ENCODE data around the gene STK40.

DNA sequence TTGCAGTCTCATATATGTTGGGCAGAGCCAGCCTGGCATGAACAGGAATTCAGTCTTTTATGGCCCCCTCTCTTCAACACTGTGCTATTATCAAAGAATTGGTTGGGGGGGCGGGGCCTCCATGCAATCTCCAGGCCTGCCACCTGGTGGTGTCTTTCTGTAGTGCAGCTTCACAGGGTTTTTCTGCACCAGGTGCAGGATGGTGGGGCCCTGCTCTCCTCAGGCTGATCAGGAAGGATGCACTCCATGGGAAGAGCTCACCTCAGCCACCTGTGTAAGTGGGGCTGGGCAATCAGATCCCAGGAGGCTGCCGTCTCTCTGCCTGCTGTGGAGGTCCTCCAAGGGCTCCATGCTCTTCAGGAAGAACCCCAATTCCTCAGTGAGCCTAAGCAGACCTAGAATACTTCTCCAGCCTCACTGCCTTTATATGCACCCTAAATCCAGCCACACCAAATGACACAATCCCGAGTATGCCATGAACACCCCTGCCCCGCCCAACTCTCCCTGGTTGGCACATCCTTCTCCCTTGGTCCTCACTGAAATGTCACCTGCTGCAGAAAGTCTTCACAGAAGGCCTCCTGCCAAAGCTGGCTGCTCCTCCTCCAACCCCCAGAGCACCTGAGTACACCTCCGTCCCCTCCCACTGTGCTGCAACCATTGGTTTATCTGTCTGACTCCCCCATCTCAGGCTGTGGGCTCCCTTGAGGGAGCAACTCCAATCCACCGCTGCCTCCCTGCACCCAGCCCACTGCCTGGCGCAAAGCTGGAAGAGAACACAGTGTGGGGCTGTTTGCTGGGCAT, 16.5 kb downstream of the STK40 start:
- TF ChIP-seq, protein P1, sequence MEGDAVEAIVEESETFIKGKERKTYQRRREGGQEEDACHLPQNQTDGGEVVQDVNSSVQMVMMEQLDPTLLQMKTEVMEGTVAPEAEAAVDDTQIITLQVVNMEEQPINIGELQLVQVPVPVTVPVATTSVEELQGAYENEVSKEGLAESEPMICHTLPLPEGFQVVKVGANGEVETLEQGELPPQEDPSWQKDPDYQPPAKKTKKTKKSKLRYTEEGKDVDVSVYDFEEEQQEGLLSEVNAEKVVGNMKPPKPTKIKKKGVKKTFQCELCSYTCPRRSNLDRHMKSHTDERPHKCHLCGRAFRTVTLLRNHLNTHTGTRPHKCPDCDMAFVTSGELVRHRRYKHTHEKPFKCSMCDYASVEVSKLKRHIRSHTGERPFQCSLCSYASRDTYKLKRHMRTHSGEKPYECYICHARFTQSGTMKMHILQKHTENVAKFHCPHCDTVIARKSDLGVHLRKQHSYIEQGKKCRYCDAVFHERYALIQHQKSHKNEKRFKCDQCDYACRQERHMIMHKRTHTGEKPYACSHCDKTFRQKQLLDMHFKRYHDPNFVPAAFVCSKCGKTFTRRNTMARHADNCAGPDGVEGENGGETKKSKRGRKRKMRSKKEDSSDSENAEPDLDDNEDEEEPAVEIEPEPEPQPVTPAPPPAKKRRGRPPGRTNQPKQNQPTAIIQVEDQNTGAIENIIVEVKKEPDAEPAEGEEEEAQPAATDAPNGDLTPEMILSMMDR (conservative IDR thresholded peaks at IDR 0.05; ENCODE audit: low read depth in 2 of 2) = peak; percentile 86 to 90
- TF ChIP-seq POLR2AphosphoS5 (IDR thresholded peaks at IDR 0.05; ENCODE audit: low read depth) = no peak
